ENCODE data around the gene MICAL3. TPM values are rescaled to one million over a fixed set of nuclear protein-coding genes. Genes with fewer than 3 reads are reported as not detected.
"Not testable (repeated sequence)": the region's sequence is repeated elsewhere in the genome, so short reads cannot be mapped to it uniquely, and the experiment has no call there.

MICAL3 gene
- total RNA-seq, 1 experiment from 2014 or later, result 47.1 TPM

DNA sequence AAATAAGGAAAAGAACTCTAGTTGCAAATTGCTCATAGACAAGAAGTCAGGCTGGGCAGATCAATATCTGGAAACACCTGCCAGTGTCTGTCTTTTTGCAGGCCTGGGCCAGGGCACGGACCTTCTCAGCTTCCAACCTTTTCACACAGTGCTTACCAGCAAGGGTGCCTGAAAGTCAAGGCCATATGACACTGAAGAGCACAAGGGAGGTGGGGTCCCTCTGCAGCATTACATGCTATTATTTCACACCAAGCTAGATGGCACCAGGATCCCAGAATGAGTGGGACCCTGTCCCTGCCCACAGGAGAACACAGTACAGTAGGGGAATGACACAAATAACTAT is 47.6 kb upstream of the MICAL3 start:
- in situ Hi-C loops (cut with HindIII; ENCODE audit: low pct_unique_long_range_greater_than_20kb, low sequenced_read_pairs) (no loop called here), intact Hi-C loops (cut with micrococcal nuclease; ENCODE audit: unreplicated experiment) (loop anchor here (2.0 kb wide), 1 partner anchor 245 kb away; no protein-coding TSS in a partner anchor)

DNA sequence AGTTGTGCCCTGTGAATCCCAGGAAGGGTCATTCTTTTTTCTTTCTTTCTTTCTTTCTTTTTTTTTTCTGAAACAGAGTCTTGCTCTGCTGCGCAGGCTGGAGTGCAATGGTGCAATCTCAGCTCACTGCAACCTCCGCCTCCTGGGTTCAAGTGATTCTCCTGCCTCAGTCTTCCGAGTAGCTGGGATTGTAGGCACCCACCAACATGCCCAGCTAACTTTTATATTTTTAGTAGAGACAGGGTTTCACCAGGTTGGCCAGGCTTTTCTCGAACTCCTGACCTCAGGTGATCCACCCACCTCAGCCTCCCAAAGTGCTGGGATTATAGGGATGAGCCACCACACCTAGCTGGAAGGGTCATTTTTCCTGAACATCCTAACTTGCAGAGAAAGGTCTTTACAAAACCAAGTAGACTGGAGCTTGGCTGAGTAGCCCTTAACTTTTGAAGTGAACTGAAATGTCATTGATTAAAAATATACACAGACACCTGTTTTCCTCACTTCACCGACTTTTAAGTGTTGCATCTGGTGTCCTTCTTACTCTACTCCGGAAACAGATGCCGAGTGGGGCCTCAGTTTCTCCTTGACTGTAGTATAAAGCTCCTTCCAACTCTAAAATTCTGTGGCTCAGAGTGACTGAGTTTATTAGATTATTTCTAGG is 47.1 kb upstream of the MICAL3 start:
- ATAC-seq; DNase-seq (ENCODE audit: low read depth, low spot score); in situ Hi-C loops (cut with HindIII; ENCODE audit: low pct_unique_long_range_greater_than_20kb, low sequenced_read_pairs); BruUV-seq (replicated peaks); POLR2A ChIA-PET; H3K4me3 ChIP-seq (ENCODE audit: low read depth in 2 of 2, low read length in 2 of 2); H3K36me3 ChIP-seq (ENCODE audit: control insufficient read depth, insufficient read depth, low read length); H3K4me1 ChIP-seq (ENCODE audit: control insufficient read depth, insufficient read depth, low read length); CTCF ChIA-PET; H3K9me3 ChIP-seq (ENCODE audit: control insufficient read depth, insufficient read depth, low read depth, low read length); H3K27ac ChIP-seq (ENCODE audit: low read length); H3K27me3 ChIP-seq (ENCODE audit: control insufficient read depth, insufficient read depth, low read length): not testable (repeated sequence)
- intact Hi-C loops (cut with micrococcal nuclease; ENCODE audit: unreplicated experiment), result loop anchor here (2.0 kb wide), 1 partner anchor 245 kb away; no protein-coding TSS in a partner anchor

More for the DNA sequence above, 47.6 kb upstream of the MICAL3 start:
- no peaks in the 10 kb centered on the region for H3K36me3 ChIP-seq (ENCODE audit: control insufficient read depth, insufficient read depth, low read length)
- CTCF ChIA-PET, result no interaction called here
- H3K9me3 ChIP-seq (ENCODE audit: control insufficient read depth, insufficient read depth, low read depth, low read length), result no peaks in the 10 kb centered on the region
- ATAC-seq (no peak), DNase-seq (ENCODE audit: low read depth, low spot score) (no peak)
- H3K27ac ChIP-seq (ENCODE audit: low read length), result no peak overlapping the region
- H3K4me1 ChIP-seq (ENCODE audit: control insufficient read depth, insufficient read depth, low read length), result peaks cover 4% of the 10 kb centered on the region
- TF ChIP-seq, protein P1, sequence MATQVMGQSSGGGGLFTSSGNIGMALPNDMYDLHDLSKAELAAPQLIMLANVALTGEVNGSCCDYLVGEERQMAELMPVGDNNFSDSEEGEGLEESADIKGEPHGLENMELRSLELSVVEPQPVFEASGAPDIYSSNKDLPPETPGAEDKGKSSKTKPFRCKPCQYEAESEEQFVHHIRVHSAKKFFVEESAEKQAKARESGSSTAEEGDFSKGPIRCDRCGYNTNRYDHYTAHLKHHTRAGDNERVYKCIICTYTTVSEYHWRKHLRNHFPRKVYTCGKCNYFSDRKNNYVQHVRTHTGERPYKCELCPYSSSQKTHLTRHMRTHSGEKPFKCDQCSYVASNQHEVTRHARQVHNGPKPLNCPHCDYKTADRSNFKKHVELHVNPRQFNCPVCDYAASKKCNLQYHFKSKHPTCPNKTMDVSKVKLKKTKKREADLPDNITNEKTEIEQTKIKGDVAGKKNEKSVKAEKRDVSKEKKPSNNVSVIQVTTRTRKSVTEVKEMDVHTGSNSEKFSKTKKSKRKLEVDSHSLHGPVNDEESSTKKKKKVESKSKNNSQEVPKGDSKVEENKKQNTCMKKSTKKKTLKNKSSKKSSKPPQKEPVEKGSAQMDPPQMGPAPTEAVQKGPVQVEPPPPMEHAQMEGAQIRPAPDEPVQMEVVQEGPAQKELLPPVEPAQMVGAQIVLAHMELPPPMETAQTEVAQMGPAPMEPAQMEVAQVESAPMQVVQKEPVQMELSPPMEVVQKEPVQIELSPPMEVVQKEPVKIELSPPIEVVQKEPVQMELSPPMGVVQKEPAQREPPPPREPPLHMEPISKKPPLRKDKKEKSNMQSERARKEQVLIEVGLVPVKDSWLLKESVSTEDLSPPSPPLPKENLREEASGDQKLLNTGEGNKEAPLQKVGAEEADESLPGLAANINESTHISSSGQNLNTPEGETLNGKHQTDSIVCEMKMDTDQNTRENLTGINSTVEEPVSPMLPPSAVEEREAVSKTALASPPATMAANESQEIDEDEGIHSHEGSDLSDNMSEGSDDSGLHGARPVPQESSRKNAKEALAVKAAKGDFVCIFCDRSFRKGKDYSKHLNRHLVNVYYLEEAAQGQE (IDR thresholded peaks at IDR 0.05; ENCODE audit: insufficient read depth in 1 of 2, low read depth in 2 of 2, low read length in 1 of 2), result no peak
- no peak for TF ChIP-seq TCF7L2 (IDR thresholded peaks at IDR 0.05; ENCODE audit: low read depth, low read length)
- no peak for TF ChIP-seq POLR2AphosphoS5 (IDR thresholded peaks at IDR 0.05; ENCODE audit: low read depth, low read length)
- TF ChIP-seq, protein P2, sequence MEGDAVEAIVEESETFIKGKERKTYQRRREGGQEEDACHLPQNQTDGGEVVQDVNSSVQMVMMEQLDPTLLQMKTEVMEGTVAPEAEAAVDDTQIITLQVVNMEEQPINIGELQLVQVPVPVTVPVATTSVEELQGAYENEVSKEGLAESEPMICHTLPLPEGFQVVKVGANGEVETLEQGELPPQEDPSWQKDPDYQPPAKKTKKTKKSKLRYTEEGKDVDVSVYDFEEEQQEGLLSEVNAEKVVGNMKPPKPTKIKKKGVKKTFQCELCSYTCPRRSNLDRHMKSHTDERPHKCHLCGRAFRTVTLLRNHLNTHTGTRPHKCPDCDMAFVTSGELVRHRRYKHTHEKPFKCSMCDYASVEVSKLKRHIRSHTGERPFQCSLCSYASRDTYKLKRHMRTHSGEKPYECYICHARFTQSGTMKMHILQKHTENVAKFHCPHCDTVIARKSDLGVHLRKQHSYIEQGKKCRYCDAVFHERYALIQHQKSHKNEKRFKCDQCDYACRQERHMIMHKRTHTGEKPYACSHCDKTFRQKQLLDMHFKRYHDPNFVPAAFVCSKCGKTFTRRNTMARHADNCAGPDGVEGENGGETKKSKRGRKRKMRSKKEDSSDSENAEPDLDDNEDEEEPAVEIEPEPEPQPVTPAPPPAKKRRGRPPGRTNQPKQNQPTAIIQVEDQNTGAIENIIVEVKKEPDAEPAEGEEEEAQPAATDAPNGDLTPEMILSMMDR (IDR thresholded peaks at IDR 0.05), result no peak
- TF ChIP-seq SIN3A (IDR thresholded peaks at IDR 0.05; ENCODE audit: borderline replicate concordance, insufficient read depth, low read depth, low read length), result no peak
- BruUV-seq (replicated peaks), result no TSS peak
- no peaks in the 10 kb centered on the region for H3K27me3 ChIP-seq (ENCODE audit: control insufficient read depth, insufficient read depth, low read length)
- H3K4me3 ChIP-seq (ENCODE audit: low read depth in 2 of 2, low read length in 2 of 2), result no peak overlapping the region
- POLR2A ChIA-PET, result no interaction called here

DNA sequence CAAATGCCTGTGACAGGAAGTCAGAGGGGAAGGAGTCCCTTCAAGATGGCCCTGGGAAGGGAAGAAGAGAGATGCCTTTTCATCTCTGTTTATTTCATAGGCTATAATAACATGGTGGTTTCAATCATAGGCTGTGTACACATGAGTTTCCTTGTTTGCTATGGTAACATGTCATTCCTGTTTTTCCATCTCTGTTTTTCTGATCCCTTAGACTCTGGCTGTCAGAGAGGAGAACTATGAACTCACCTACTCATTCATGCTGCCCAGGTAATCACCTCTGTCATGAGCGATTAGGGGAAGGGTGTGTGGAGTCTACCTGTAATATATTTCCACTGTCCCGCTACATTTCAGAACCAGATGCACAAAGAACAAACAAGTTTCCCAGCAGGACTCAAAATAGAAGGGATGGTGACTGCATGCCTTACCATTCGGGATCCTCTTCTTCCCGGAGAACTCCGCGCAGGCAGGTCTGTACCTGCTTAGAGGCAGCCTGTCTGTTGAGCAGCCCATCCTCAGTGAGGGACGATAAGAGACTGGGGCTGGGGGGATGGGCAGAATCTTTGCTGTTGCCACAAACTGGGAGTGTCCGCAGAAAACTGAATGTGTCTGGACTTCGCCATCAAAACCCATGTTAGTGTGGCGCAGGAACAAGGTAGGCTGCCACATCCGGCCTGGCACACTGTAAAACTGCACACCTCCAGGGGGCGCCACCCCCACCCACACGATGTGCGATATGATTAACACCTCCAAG is 46.4 kb upstream of the MICAL3 start:
- no peak overlapping the region for H3K4me3 ChIP-seq (ENCODE audit: low read depth in 2 of 2, low read length in 2 of 2)
- CTCF ChIA-PET, result no interaction called here
- intact Hi-C loops (cut with micrococcal nuclease; ENCODE audit: unreplicated experiment), result loop anchor here (2.0 kb wide), 1 partner anchor 244 kb away; no protein-coding TSS in a partner anchor

More for the DNA sequence above, 46.4 kb upstream of the MICAL3 start:
- no TSS peak for BruUV-seq (replicated peaks)
- no peak for TF ChIP-seq POLR2AphosphoS5 (IDR thresholded peaks at IDR 0.05; ENCODE audit: low read depth, low read length)
- TF ChIP-seq TCF7L2 (IDR thresholded peaks at IDR 0.05; ENCODE audit: low read depth, low read length), result no peak
- TF ChIP-seq, protein P1 (IDR thresholded peaks at IDR 0.05; ENCODE audit: insufficient read depth in 1 of 2, low read depth in 2 of 2, low read length in 1 of 2), result no peak
- TF ChIP-seq, protein P2 (IDR thresholded peaks at IDR 0.05), result peak; percentile 47; the same call in 1 of the 2 replicates
- Histone ChIP-seq H3K27ac (ENCODE audit: low read length) (no peak overlapping the region), H3K4me1 (ENCODE audit: control insufficient read depth, insufficient read depth, low read length) (no peaks in the 10 kb centered on the region), H3K27me3 (ENCODE audit: control insufficient read depth, insufficient read depth, low read length) (no peaks in the 10 kb centered on the region), H3K36me3 (ENCODE audit: control insufficient read depth, insufficient read depth, low read length) (no peaks in the 10 kb centered on the region), H3K9me3 (ENCODE audit: control insufficient read depth, insufficient read depth, low read depth, low read length) (no peaks in the 10 kb centered on the region)
- no peak for ATAC-seq
- no peak for DNase-seq (ENCODE audit: low read depth, low spot score)
- POLR2A ChIA-PET, result no interaction called here
- in situ Hi-C loops (cut with HindIII; ENCODE audit: low pct_unique_long_range_greater_than_20kb, low sequenced_read_pairs), result no loop called here

Data from Panc1 (cell line).